Stimulated activated effector memory CD8-positive, alpha-beta T cell treated with anti-CD3 and anti-CD28 coated beads, Interleukin-12 subunit alpha, Interleukin-12 subunit beta, amount 100 ng/mL, for 72 hours (primary cell): Measurements from ENCODE around the gene CLTA.
A peak's percentile ranks its signal among the peaks of the same experiment; 100 is the strongest.
"Not testable (repeated sequence)": the region's sequence is repeated elsewhere in the genome, so short reads cannot be mapped to it uniquely, and the experiment has no call there.

ENCODE experiments used
- ATAC-seq: fragments of 150-1000 bp; cut with Tn5 transposase; 2 replicates; pipeline ENCODE4 v1.10.0; 2021
- DNase-seq, 2 donors: peaks; one replicate each; pipeline ENCODE4 v3.0.0; 2021 to 2022; ENCODE audit warnings: low spot score in 2 of 2
- H3K27ac Mint-ChIP-seq: one replicate; pipeline ENCODE4 v1.8.0; 2022; ENCODE audit warnings: mild to moderate bottlenecking, mixed read lengths
- H3K36me3 Mint-ChIP-seq: one replicate; pipeline ENCODE4 v1.8.0; 2022; ENCODE audit warnings: mild to moderate bottlenecking, mixed read lengths
- H3K4me1 Mint-ChIP-seq: one replicate; pipeline ENCODE4 v1.8.0; 2022; ENCODE audit warnings: mixed read lengths
- H3K4me3 Mint-ChIP-seq: one replicate; pipeline ENCODE4 v1.8.0; 2022; ENCODE audit warnings: mild to moderate bottlenecking, mixed read lengths
- H3K9me3 Mint-ChIP-seq: one replicate; pipeline ENCODE4 v1.8.0; 2022; ENCODE audit warnings: mixed read lengths

Gene CLTA

DNA sequence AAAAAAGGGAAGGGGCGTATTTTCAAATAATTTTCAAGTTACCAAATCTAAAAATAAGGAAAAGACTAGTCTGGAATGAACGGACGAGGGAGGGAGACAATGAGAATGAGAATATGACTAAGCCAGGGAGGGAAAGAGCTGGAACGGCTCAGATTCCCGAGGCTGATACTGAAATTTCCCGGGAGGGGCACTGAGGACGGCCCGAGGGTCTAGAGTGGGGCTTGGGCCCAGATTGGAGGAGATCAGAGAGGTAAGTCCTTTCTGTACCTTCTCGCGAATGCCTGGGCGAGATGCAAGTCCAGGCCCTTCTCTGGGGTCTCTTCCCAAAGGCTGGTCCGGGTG lies 24.9 kb upstream of the CLTA start:
- H3K4me3 Mint-ChIP-seq = peak overlapping the region; percentile 70
- H3K9me3 Mint-ChIP-seq = no peaks in the 10 kb centered on the region
- no peak for ATAC-seq
- no peak for DNase-seq
- H3K36me3 Mint-ChIP-seq = peaks cover 13% of the 10 kb centered on the region
- no peak overlapping the region for H3K27ac Mint-ChIP-seq
- H3K4me1 Mint-ChIP-seq = peaks cover 13% of the 10 kb centered on the region

GRCh38 chr9:36166168-36166927 lies 24.4 kb upstream of the CLTA start:
- peak; percentile 92 to 94 for DNase-seq
- Mint-ChIP-seq H3K4me3 (peak overlapping the region; percentile 70), H3K27ac (no peak overlapping the region), H3K9me3 (no peaks in the 10 kb centered on the region), H3K4me1 (peaks cover 8% of the 10 kb centered on the region), H3K36me3 (peaks cover 13% of the 10 kb centered on the region)
- ATAC-seq = peak; percentile 95

DNA sequence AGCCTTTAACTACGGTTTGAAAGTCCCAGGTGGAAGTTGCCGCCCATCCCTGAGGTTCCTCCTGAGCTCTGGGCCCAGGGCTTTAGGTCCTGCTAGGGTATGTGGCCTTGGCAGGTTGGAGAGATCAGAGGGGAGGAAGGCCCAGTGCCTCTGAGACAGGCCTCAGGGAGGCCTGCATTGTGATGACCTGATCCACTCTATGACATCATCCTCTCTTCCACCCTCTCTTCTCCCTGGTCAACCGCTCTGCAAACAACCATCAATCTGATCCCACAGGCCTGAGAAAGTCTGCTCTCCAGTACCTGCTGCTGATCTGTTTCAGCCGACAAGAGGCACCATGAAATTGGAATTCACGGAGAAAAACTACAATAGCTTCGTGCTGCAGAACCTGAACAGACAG lies 21.6 kb upstream of the CLTA start, which contains the start of gene CCIN:
Gene CCIN (plus strand): TSS at position 223 of the 400 bp plus-strand sequence. CDS start 115 bp downstream, at position 338.
- no peak for DNase-seq
- no peak within 1 kb of the TSS for H3K27ac Mint-ChIP-seq
- no peaks in the 10 kb centered on the region for H3K36me3 Mint-ChIP-seq
- ATAC-seq = no peak
- H3K4me3 Mint-ChIP-seq = no peak within 1 kb of the TSS
- peaks cover 5% of the 10 kb centered on the region for H3K4me1 Mint-ChIP-seq
- H3K9me3 Mint-ChIP-seq = no peaks in the 10 kb centered on the region

- H3K36me3 Mint-ChIP-seq = no peaks in the 10 kb centered on the region
- H3K4me3 Mint-ChIP-seq = no peak overlapping the region
- peaks cover 4% of the 10 kb centered on the region for H3K4me1 Mint-ChIP-seq
- H3K27ac Mint-ChIP-seq = no peak overlapping the region
- no peak for DNase-seq
- H3K9me3 Mint-ChIP-seq = no peaks in the 10 kb centered on the region
- no peak for ATAC-seq
Observed at GRCh38 chr9:36169708-36170107, 21.0 kb upstream of the CLTA start.

DNA sequence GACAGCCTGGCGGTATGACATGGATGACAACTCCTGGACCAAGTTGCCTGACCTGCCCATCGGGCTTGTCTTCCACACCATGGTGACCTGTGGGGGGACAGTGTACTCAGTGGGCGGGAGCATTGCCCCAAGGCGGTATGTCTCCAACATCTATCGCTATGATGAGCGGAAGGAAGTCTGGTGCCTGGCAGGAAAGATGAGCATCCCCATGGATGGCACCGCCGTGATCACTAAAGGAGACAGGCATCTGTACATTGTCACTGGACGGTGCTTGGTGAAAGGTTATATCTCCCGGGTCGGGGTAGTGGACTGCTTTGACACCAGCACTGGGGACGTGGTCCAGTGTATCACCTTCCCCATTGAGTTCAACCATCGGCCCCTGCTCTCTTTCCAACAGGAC lies 20.2 kb upstream of the CLTA start:
- Mint-ChIP-seq H3K9me3 (no peaks in the 10 kb centered on the region), H3K27ac (no peak overlapping the region), H3K4me1 (no peaks in the 10 kb centered on the region), H3K4me3 (no peak overlapping the region), H3K36me3 (no peaks in the 10 kb centered on the region)
- DNase-seq (no peak), ATAC-seq (no peak)

DNA sequence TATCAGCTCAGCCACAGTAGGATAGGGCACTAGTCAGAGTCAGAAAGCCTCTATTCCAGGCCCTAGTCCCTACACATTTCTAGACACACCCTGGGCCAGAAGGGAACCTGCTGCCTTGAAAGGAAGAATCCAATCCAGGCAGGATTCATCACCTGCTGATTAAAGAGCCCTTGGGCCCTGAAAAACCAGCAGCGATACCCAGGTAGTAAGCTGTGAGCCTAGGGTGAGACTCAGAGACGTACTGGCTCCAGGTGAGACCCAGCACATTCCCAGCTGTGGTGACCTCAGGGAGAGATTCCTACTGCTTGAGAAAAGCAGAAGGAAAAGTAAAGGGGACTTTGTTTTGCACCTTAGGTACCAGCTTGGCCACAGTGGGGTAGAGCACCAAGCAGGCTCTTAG lies 16.9 kb upstream of the CLTA start:
- DNase-seq = no peak
- Mint-ChIP-seq H3K4me3 (no peak overlapping the region), H3K9me3 (no peaks in the 10 kb centered on the region), H3K27ac (peak overlapping the region; percentile 12), H3K36me3 (no peaks in the 10 kb centered on the region), H3K4me1 (no peaks in the 10 kb centered on the region)
- no peak for ATAC-seq

- Mint-ChIP-seq H3K36me3 (no peaks in the 10 kb centered on the region), H3K9me3 (no peaks in the 10 kb centered on the region), H3K27ac (peak overlapping the region; percentile 12), H3K4me1 (no peaks in the 10 kb centered on the region), H3K4me3 (no peak overlapping the region)
- DNase-seq (no peak), ATAC-seq (no peak)
Observed at GRCh38 chr9:36174271-36174670, 16.4 kb upstream of the CLTA start.

DNA sequence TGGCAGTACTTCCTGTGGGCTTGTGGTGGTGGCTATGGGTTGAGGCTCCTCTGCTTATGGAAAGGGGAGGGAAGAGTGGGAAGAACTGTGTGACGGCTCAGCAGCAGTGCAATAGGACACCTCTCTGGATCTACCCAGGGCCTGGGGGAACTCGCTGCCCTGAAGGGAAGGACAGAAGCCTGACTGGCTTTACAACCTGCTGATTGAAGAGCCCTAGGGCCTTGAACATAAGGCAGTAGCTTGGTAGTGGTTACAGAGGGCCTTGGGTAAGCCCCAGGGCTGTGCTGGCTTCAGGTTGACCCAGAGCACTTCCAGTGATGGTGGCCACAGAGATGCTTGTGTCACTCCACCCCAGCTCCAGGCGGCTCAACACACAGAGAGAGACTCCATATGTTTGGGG lies 16.0 kb upstream of the CLTA start:
- ATAC-seq (no peak), DNase-seq (no peak)
- H3K27ac Mint-ChIP-seq = no peak overlapping the region
- no peaks in the 10 kb centered on the region for H3K9me3 Mint-ChIP-seq
- no peaks in the 10 kb centered on the region for H3K36me3 Mint-ChIP-seq
- no peak overlapping the region for H3K4me3 Mint-ChIP-seq
- no peaks in the 10 kb centered on the region for H3K4me1 Mint-ChIP-seq

DNA sequence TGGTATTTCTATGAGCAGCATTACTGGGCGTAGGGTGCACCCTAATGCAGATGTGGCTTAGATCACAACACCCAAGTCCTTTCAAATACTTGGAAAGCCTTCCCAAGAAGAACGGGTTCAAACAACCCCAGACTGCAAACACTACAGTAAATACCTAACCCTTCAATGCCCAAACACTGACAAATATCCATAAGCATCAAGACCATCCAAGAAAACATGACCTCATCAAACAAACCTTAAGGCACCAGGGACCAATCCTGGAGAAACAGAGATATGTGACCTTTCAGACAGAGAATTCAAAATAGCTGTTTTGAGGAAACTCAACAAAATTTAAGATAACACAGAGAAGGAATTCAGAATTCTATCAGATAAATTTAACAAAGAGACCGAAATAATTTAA lies 15.5 kb upstream of the CLTA start:
- not testable (repeated sequence) for H3K4me3 Mint-ChIP-seq, H3K36me3 Mint-ChIP-seq, ATAC-seq, H3K4me1 Mint-ChIP-seq, H3K27ac Mint-ChIP-seq, H3K9me3 Mint-ChIP-seq, DNase-seq

DNA sequence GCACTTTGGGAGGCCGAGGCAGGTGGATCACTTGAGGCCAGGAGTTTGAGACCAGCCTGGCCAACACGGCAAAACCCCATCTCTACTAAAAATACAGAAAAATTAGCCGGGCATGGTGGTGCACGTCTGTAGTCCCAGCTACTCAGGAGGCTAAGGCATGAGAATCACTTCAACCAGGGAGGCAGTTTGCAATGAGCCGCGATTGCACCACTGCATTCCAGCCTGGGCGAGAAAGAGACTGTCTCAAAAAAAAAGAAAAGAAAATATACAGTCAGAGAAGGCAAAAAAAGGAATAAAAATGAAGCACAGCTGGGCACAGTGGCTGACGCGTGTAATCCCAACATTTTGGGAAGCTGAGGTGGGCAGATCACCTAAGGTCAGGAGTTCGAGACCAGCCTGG lies 14.2 kb upstream of the CLTA start:
- not testable (repeated sequence) for H3K4me1 Mint-ChIP-seq, H3K4me3 Mint-ChIP-seq

GRCh38 chr9:36177571-36177970 lies 13.2 kb upstream of the CLTA start:
- H3K9me3 Mint-ChIP-seq = no peaks in the 10 kb centered on the region
- no peaks in the 10 kb centered on the region for H3K4me1 Mint-ChIP-seq
- H3K36me3 Mint-ChIP-seq = no peaks in the 10 kb centered on the region
- DNase-seq (no peak), ATAC-seq (no peak)
- H3K4me3 Mint-ChIP-seq = no peak overlapping the region
- H3K27ac Mint-ChIP-seq = no peak overlapping the region

More for the DNA sequence above, 14.2 kb upstream of the CLTA start:
- not testable (repeated sequence) for H3K27ac Mint-ChIP-seq, DNase-seq, ATAC-seq, H3K36me3 Mint-ChIP-seq, H3K9me3 Mint-ChIP-seq

DNA sequence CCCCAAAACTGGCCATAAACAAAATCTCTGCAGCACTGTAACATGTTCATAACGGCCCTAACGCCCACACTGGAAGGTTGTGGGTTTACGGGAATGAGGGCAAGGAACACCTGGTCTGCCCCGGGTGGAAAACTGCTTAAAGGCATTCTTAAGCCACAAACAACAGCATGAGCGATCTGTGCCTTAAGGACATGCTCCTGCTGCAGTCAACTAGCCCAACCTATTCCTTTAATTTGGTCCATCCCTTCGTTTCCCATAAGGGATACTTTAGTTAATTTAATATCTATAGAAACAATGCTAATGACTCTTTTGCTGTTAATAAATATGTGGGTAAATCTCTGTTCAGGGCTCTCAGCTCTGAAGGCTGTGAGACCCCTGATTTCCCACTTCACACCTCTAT lies 10.5 kb upstream of the CLTA start:
- not testable (repeated sequence) for ATAC-seq, H3K4me3 Mint-ChIP-seq, H3K27ac Mint-ChIP-seq, DNase-seq, H3K9me3 Mint-ChIP-seq, H3K4me1 Mint-ChIP-seq, H3K36me3 Mint-ChIP-seq

DNA sequence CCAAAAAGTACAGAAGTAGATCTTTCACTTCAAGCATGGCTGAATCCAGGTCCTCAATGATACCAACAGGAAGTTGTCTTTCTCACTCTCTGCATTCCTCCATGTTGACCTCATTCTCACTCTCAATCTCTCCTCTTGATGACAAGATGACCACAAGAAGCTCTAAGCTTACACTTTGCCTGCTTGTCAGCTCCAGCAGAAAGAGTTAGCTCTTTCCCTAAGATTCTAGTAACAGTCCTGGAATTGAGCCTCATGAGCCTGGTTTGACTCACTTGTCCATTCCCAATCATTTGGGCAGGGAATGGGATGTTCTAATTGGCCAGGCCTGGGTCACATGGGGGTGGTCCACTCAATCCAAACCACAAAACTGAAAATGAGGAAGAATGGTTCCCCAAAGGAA lies 3.3 kb upstream of the CLTA start:
- H3K27ac Mint-ChIP-seq = peak overlapping the region; percentile 35
- DNase-seq (no peak), ATAC-seq (no peak)
- no peaks in the 10 kb centered on the region for H3K9me3 Mint-ChIP-seq
- H3K4me3 Mint-ChIP-seq = no peak overlapping the region
- H3K4me1 Mint-ChIP-seq = peaks cover 38% of the 10 kb centered on the region
- peaks cover 6% of the 10 kb centered on the region for H3K36me3 Mint-ChIP-seq

- Mint-ChIP-seq H3K27ac (peak overlapping the region; percentile 35), H3K9me3 (no peaks in the 10 kb centered on the region), H3K4me1 (peaks cover 46% of the 10 kb centered on the region), H3K36me3 (peaks cover 11% of the 10 kb centered on the region), H3K4me3 (no peak overlapping the region)
- no peak for ATAC-seq
- no peak for DNase-seq
Observed at GRCh38 chr9:36188212-36188611, 2.5 kb upstream of the CLTA start.

DNA sequence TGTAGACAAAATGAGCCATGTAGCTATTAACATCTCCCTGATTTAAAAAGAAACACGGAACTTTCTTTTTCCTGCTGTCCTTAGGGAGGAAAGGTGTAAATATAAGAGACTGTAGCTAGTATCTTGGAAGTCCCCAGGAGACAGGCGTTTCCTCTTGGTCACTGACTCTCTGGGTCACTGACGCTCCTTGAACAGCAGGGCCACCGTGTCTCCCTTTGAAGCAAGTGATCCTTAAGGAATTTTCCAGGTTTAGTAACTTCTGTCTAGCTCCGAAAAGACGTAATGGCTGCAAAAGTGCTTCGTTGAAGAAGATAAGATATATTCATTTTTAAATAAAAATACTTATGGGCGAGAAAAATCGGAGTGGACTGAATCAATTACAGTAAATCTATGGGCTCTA lies 745 bp upstream of the CLTA start:
- H3K9me3 Mint-ChIP-seq = no peaks in the 10 kb centered on the region
- peaks cover 23% of the 10 kb centered on the region for H3K36me3 Mint-ChIP-seq
- ATAC-seq (no peak), DNase-seq (no peak)
- peaks cover 64% of the 10 kb centered on the region for H3K4me1 Mint-ChIP-seq
- H3K27ac Mint-ChIP-seq = peak overlapping the region; percentile 95
- peak overlapping the region; percentile 92 for H3K4me3 Mint-ChIP-seq

- DNase-seq (peak; percentile 22 to 73), ATAC-seq (peak; percentile 44)
- H3K4me1 Mint-ChIP-seq = peaks cover 68% of the 10 kb centered on the region
- no peaks in the 10 kb centered on the region for H3K9me3 Mint-ChIP-seq
- peak overlapping the region; percentile 95 for H3K27ac Mint-ChIP-seq
- H3K36me3 Mint-ChIP-seq = peaks cover 36% of the 10 kb centered on the region
- peak overlapping the region; percentile 92 for H3K4me3 Mint-ChIP-seq
Observed at GRCh38 chr9:36191290-36191645, 547 bp downstream of the CLTA start.

GRCh38 chr9:36191686-36192085 lies 965 bp downstream of the CLTA start:
- DNase-seq = no peak
- H3K36me3 Mint-ChIP-seq = peaks cover 40% of the 10 kb centered on the region
- H3K4me1 Mint-ChIP-seq = peaks cover 68% of the 10 kb centered on the region
- H3K27ac Mint-ChIP-seq = peak overlapping the region; percentile 95
- H3K9me3 Mint-ChIP-seq = no peaks in the 10 kb centered on the region
- peak overlapping the region; percentile 92 for H3K4me3 Mint-ChIP-seq
- no peak for ATAC-seq
